ENCODE data around the gene SMIM28.

SMIM28 gene

DNA sequence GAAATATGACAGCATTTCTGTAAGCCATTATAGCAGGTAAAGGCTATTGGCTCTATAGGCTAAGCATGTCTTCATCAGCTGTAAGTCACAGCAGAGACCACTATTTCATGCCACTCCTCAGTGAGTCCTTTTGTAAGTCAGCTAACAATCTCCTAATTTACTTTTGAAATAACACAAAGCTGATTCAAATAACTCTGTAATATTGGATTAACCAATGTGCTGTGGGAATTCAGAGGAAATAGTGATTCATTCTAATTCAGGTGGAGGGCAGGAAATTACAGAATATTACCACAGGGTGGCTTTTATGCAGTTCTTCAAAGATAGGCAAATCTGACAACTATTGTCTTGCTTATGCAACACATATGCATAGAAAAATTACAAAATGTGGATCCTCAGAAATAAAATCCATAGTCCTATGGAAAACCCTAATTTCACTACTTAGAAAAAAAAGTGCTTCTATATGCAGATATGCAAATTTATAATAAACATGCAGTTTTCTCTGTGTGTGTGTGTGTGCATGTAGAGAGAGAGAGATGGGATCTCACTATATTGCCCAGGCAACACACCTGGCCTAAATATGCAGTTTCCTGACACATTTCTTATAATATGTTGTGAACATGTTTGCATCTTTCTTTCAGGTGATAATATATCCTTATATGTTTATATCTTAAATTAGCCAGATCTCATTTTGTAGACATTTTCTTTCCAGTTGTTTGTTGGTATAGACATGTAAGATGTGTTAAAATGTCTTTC, 4.8 kb upstream of the SMIM28 start:
- no peak overlapping the region for H3K27ac ChIP-seq
- TF ChIP-seq CTCF (conservative IDR thresholded peaks at IDR 0.05) (0 out of 2 replicates have a peak, but pooled peaks have one; percentile 18), ZFX (IDR thresholded peaks at IDR 0.05) (no peak)

DNA sequence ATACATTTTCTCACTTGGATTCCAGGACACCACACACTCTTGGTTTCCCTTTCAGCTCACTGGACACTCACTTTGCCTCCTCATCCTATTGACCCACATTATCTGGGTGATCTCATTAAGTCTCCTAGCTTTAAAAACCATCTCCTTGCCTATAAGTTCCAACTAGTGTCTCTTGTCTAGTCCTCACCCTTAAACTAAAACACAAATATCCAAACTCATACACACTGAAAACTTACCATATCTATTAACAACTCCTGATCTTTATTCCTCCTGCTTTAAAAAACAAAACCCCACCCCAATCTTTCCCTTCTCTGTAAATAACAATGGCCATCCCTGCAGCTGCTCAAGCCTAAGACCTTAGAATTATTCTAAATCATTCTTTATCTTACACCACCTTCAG, 3.5 kb upstream of the SMIM28 start:
- H3K27ac ChIP-seq, result no peak overlapping the region
- TF ChIP-seq ZFX (IDR thresholded peaks at IDR 0.05) (no peak), CTCF (conservative IDR thresholded peaks at IDR 0.05) (no peak)

GRCh38 chr6:138374815-138375214, 2.9 kb upstream of the SMIM28 start:
- no peak for TF ChIP-seq CTCF (conservative IDR thresholded peaks at IDR 0.05)
- no peak for TF ChIP-seq ZFX (IDR thresholded peaks at IDR 0.05)
- H3K27ac ChIP-seq, result no peak overlapping the region

DNA sequence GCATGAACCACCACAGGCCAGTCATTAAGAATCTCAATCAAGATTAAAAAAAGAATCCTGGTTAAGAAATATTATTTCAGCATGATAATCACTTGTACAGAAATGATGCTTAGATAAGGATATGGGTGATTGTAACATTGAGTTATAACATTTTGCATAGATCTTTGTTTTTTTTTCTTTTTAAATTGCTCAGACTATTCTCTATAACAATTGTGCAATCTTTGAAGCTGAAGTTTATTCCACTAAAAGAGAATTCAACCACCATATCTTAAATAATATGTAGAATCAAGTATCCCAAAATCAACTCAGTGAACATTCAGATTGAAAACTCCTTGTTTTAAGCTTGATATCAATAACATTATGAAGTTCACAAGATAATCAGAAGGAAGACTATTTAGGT, 663 bp upstream of the SMIM28 start:
- no peak for TF ChIP-seq ZFX (IDR thresholded peaks at IDR 0.05)
- no peak for TF ChIP-seq CTCF (conservative IDR thresholded peaks at IDR 0.05)
- H3K27ac ChIP-seq, result no peak overlapping the region

- H3K27ac ChIP-seq, result no peak overlapping the region
- TF ChIP-seq ZFX (IDR thresholded peaks at IDR 0.05), result no peak
- no peak for TF ChIP-seq CTCF (conservative IDR thresholded peaks at IDR 0.05)
Observed at GRCh38 chr6:138378463-138378862, 758 bp downstream of the SMIM28 start.

DNA sequence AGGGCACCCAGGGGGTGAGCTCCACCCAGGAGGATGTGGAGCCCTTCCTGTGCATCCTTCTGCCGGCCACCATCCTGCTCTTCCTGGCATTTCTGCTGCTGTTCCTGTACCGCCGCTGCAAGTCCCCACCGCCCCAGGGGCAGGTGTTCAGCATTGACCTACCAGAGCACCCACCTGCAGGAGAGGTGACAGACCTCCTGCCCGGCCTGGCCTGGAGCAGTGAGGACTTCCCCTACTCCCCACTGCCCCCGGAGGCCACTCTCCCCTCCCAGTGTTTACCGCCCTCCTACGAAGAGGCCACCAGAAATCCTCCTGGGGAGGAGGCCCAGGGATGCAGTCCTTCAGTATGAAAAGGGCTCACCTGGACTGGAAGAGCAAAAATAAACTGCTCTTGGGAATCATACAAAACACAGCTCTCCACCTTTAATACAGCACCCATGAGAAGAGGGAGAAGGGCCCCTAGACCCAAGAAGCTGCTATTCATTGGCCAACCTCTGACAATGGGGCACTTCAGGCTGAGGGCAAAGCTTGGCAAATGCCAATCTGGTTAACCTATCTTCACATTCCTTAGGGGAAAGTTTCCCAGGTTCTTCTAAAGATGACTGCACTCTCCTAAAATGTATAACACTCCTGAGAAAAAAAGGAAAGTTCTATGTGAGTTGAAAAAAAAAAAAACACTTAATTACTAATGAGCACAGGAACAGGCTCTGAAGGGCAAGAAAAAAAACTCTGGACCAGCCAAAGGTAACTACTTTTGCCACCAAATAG, 5.0 kb downstream of the SMIM28 start:
- peak overlapping the region; percentile 14; the same call in 1 of the 2 replicates for H3K27ac ChIP-seq
- TF ChIP-seq ZFX (IDR thresholded peaks at IDR 0.05), result no peak
- TF ChIP-seq CTCF (conservative IDR thresholded peaks at IDR 0.05), result no peak

- peak overlapping the region; percentile 16; the same call in 1 of the 2 replicates for H3K27ac ChIP-seq
- TF ChIP-seq ZFX (IDR thresholded peaks at IDR 0.05) (no peak), CTCF (conservative IDR thresholded peaks at IDR 0.05) (no peak)
Observed at GRCh38 chr6:138383776-138384175, 6.1 kb downstream of the SMIM28 start.
